Activated naive CD8-positive, alpha-beta T cell treated with anti-CD3 and anti-CD28 coated beads, Interleukin-2, amount 10 ng/mL, durations not matched to agents 7 days and 5 days (primary cell): ENCODE data around the gene ZCWPW2. TPM values are rescaled to one million over a fixed set of nuclear protein-coding genes. Genes with fewer than 3 reads are reported as not detected.

Experiments used
- ATAC-seq: fragments of 150-1000 bp; cut with Tn5 transposase; one replicate; pipeline ENCODE4 v1.10.0; 2021; ENCODE audit warnings: low read depth, moderate library complexity
- POLR2A ChIA-PET: fragments of 350-600 bp; sonication (Branson Sonifier 250); formaldehyde crosslinking; loops from one replicate; lab custom pipeline; 2021; ENCODE audit warnings: antibody characterized with exemption; lab: Charles Lee
- DNase-seq: peaks from one replicate; pipeline ENCODE4 v3.0.0; 2021
- H3K27ac Mint-ChIP-seq: one replicate; pipeline ENCODE4 v1.8.0; 2022; ENCODE audit warnings: mild to moderate bottlenecking, mixed read lengths
- H3K27me3 Mint-ChIP-seq: one replicate; pipeline ENCODE4 v1.8.0; 2022; ENCODE audit warnings: mild to moderate bottlenecking, moderate library complexity, mixed read lengths
- H3K36me3 Mint-ChIP-seq: one replicate; pipeline ENCODE4 v1.8.0; 2021; ENCODE audit warnings: mild to moderate bottlenecking, mixed read lengths
- H3K4me1 Mint-ChIP-seq: one replicate; pipeline ENCODE4 v1.8.0; 2021; ENCODE audit warnings: mixed read lengths
- H3K4me3 Mint-ChIP-seq: one replicate; pipeline ENCODE4 v1.8.0; 2022; ENCODE audit warnings: mild to moderate bottlenecking, moderate library complexity, mixed read lengths
- H3K9me3 Mint-ChIP-seq: one replicate; pipeline ENCODE4 v1.8.0; 2021; ENCODE audit warnings: mixed read lengths
- total RNA-seq, 2 experiments: library from RNA; stranded (reverse); gene quantifications; one replicate each; pipeline ENCODE4 v1.2.3, GENCODE V29; 2021

Gene ZCWPW2
- total RNA-seq, 2 experiments from 2014 or later, result 0.25 to 0.79 TPM

DNA sequence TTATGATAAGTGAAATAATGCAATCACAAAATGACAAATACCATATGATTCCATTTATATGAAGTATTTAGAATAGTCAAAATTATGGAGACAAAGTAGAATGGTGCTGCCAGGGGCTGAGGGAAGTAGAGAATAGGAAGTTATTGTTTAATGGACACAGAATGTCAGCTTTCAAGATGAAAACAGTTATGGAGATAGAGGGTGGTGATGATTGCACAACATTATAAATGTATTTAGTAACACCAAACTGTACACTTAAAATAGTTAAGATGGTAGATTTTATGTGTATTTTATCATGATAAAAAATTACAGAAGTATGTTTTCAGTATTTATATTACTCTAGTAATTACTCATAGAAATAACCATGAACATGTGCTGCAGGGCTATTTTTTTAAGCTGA lies 100.9 kb downstream of the ZCWPW2 start:
- no peaks in the 10 kb centered on the region for H3K4me1 Mint-ChIP-seq
- POLR2A ChIA-PET, result no interaction called here
- DNase-seq, result no peak
- peaks cover 7% of the 10 kb centered on the region for H3K9me3 Mint-ChIP-seq
- H3K4me3 Mint-ChIP-seq, result no peak overlapping the region
- no peak overlapping the region for H3K27ac Mint-ChIP-seq
- H3K27me3 Mint-ChIP-seq, result no peaks in the 10 kb centered on the region
- no peak for ATAC-seq
- H3K36me3 Mint-ChIP-seq, result no peaks in the 10 kb centered on the region

DNA sequence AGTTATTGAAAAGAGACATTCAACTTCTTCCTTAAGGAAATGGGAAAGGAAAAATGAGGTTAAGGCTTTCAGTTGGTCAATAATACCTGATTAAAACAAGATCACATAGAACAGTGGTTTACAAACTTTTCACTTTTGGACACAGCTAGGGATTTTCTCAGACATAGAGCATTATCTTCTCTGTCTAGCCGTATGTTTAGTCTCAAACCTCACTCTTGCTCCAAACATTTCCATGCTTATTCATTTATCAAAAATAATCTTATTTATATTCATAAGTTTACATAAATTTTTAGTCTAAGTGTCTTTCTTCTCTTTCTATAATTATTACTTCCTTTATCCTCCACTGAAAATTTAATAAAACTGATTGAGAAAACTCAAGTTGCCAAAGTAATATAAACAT lies 114.3 kb downstream of the ZCWPW2 start:
- Mint-ChIP-seq H3K27ac (no peak overlapping the region), H3K36me3 (no peaks in the 10 kb centered on the region), H3K4me3 (no peak overlapping the region), H3K4me1 (no peaks in the 10 kb centered on the region), H3K9me3 (peaks cover 4% of the 10 kb centered on the region), H3K27me3 (no peaks in the 10 kb centered on the region)
- POLR2A ChIA-PET, result no interaction called here
- ATAC-seq (no peak), DNase-seq (no peak)

DNA sequence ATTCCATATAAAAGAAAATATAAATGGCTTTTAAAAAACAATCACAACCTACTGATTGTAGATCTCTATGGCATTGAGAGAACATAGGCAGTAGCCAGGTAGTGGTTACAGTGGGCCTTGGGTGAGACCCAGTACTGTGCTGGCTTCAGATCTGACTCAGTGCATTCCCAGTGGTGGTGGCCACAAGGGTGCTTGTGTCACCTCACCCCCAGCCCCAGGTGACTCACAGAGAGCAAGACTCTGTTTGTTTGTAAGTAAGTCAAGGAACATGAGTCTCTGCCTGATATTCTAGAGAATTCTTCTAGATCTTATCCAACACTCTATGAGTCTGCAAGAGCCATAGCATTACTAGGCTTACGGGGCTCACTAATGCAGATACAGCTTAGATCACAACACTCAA lies 118.9 kb downstream of the ZCWPW2 start:
- Mint-ChIP-seq H3K27ac (no peak overlapping the region), H3K36me3 (no peaks in the 10 kb centered on the region), H3K27me3 (no peaks in the 10 kb centered on the region), H3K4me3 (no peak overlapping the region), H3K9me3 (peaks cover 5% of the 10 kb centered on the region), H3K4me1 (no peaks in the 10 kb centered on the region)
- DNase-seq, result no peak
- POLR2A ChIA-PET, result no interaction called here
- no peak for ATAC-seq

DNA sequence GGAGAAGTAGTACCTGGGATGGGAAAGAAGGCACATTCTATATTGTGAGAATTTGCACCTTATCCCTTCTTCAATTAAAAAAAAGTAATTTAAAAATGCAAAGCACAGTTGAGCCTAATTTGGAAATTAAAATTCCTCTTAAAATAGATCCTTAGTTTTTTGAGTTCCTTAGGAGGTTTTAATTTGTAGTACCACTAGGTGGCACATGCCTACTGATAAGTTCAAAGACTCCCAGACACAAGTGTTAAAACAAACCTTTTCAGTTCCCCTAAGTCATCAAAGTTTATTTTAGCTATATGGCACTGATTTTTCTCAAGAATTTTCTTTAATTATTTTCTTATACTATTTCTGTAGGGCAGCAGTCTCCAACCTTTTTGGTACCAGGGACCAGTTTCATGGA lies 127.7 kb downstream of the ZCWPW2 start:
- Mint-ChIP-seq H3K36me3 (no peaks in the 10 kb centered on the region), H3K27ac (no peak overlapping the region), H3K9me3 (no peaks in the 10 kb centered on the region), H3K27me3 (no peaks in the 10 kb centered on the region), H3K4me1 (no peaks in the 10 kb centered on the region), H3K4me3 (no peak overlapping the region)
- POLR2A ChIA-PET, result no interaction called here
- no peak for ATAC-seq
- DNase-seq, result no peak

DNA sequence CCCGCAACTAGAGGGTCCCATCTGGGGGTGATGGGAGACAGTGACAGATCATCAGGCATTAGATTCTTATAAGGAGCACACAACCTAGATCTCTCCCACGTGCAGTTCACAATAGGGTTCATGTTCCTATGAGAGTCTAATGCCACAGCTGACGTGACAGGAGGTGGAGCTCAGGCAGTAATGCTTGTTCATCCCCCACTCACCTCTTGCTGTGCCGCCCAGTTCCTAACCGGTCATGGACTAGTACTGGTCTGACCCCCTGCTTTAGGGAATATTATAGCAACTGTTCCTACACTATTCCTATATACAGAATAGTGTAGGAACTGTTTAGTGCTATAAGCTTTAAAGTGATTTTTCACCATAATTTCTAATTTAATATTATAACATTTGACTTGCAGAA lies 128.2 kb downstream of the ZCWPW2 start:
- no peaks in the 10 kb centered on the region for H3K27me3 Mint-ChIP-seq
- no peaks in the 10 kb centered on the region for H3K4me1 Mint-ChIP-seq
- POLR2A ChIA-PET, result no interaction called here
- no peak for DNase-seq
- H3K27ac Mint-ChIP-seq, result no peak overlapping the region
- no peaks in the 10 kb centered on the region for H3K9me3 Mint-ChIP-seq
- ATAC-seq, result no peak
- H3K36me3 Mint-ChIP-seq, result no peaks in the 10 kb centered on the region
- no peak overlapping the region for H3K4me3 Mint-ChIP-seq

DNA sequence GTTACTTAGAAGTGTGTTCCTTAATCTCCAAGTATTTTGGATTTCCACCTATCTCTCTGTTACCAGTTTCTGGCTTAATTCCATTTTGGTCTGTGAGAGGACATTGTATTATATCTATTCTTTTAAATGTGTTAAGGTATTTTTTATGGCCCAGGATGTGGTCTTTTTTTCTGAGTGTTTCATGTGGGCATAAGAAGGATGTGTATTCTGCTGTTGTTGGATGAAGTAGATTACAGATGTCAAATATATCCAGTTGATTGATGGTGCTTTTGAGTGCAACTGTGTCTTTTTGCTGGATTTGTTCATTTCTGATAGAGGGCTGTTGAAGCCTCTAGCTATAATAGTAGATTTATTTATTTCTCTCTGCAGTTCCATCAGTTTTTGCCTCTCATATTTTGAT lies 136.6 kb downstream of the ZCWPW2 start:
- Mint-ChIP-seq H3K9me3 (peaks cover 10% of the 10 kb centered on the region), H3K4me3 (no peak overlapping the region), H3K27ac (no peak overlapping the region), H3K4me1 (peaks cover 6% of the 10 kb centered on the region), H3K36me3 (peaks cover 3% of the 10 kb centered on the region), H3K27me3 (no peaks in the 10 kb centered on the region)
- POLR2A ChIA-PET, result no interaction called here
- no peak for DNase-seq
- peak; percentile 42 for ATAC-seq

DNA sequence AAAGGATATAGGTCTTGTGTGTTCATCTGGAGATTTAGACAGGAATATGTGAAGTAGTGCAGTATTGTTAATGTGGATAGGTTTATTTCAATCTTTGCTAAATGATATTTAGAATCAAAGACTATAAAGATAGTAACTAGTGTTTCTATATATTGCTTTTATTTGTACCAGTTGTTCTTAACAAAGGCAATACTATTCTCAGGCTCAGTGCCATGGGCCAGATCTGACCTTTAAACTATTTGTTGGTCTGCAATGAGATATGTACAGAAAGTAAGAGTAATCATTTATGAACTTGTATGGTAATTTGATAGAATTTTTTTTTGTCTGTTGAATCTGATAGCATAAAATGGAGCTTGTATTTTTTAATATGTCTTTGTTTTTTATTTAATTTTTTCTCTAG lies 146.8 kb downstream of the ZCWPW2 start:
- DNase-seq (no peak), ATAC-seq (no peak)

DNA sequence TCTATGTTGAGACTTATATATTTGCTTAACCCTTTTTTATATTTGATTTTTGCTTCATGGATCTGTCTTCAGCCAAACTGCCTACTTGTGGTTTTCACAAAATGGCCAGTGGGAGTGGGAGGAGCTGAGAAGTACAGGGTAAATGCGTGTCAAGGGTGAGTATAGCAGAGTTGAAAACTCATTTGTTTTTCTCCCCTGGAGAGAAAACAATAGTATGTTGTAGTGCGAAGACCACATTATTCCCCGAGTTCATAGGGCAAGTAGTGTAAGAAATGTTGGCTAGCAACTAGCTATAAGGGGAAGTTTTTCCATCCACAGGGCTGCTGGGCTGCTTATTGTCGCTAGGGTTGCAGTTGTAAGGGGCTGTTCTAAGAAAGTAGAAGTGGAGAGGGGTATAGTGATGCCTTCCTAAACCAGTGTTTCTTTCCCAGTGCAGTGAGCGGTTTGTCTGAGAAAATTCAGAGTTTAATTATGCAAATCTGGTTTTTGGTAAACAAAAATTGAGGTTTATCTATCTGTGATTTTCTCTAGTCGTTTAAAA lies 153.9 kb downstream of the ZCWPW2 start:
- Mint-ChIP-seq H3K27ac (no peak overlapping the region), H3K36me3 (no peaks in the 10 kb centered on the region), H3K27me3 (no peaks in the 10 kb centered on the region), H3K4me3 (no peak overlapping the region), H3K4me1 (no peaks in the 10 kb centered on the region), H3K9me3 (no peaks in the 10 kb centered on the region)
- ATAC-seq (no peak), DNase-seq (no peak)
- POLR2A ChIA-PET, result no interaction called here

More for the DNA sequence above, 146.8 kb downstream of the ZCWPW2 start:
- Mint-ChIP-seq H3K27ac (no peak overlapping the region), H3K9me3 (peaks cover 2% of the 10 kb centered on the region), H3K36me3 (no peaks in the 10 kb centered on the region), H3K4me3 (no peak overlapping the region), H3K27me3 (no peaks in the 10 kb centered on the region), H3K4me1 (no peaks in the 10 kb centered on the region)
- POLR2A ChIA-PET, result no interaction called here

DNA sequence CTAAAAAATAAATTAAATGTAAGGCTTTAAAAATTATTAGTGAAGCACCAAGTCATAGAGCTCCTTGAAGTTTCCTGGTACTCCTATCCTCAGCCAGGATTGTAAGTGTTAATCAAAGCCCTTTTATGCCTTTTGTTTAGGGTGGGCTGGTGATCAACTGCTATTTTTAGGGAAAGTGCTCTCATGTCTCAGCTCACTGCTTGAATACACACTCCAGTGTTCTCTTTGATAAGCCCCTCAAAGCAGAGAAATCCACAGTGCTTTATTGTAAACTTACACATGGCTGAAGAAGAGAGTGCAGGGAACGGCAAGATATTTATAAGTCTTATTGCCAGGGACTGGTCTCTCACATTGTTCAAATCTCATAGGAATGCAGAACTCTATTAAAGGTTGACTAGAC lies 156.5 kb downstream of the ZCWPW2 start:
- H3K27me3 Mint-ChIP-seq, result no peaks in the 10 kb centered on the region
- ATAC-seq (no peak), DNase-seq (no peak)
- no peaks in the 10 kb centered on the region for H3K4me1 Mint-ChIP-seq
- no peak overlapping the region for H3K27ac Mint-ChIP-seq
- no peak overlapping the region for H3K4me3 Mint-ChIP-seq
- no peaks in the 10 kb centered on the region for H3K36me3 Mint-ChIP-seq
- POLR2A ChIA-PET, result no interaction called here
- H3K9me3 Mint-ChIP-seq, result no peaks in the 10 kb centered on the region

DNA sequence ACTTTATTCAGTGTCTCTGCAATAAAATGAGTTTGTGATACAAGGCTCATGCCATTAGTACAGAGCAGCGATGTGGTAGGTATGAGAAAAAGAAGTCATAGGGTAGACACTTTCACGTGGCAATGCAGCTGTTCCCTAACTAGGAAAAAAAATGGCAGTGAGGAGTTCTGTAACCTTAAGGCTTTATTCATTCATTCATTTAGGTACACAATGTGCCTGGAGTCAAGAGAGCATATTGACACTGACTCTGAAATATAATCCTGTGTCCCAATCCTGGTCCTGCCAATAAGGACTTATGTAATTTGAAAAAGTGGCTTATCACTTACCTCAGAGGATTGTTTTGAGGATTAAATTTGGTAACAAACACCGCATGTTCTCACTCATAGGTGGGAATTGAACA lies 173.1 kb downstream of the ZCWPW2 start:
- Mint-ChIP-seq H3K36me3 (no peaks in the 10 kb centered on the region), H3K9me3 (peaks cover 1% of the 10 kb centered on the region), H3K27me3 (no peaks in the 10 kb centered on the region), H3K4me1 (no peaks in the 10 kb centered on the region), H3K27ac (no peak overlapping the region), H3K4me3 (no peak overlapping the region)
- no peak for ATAC-seq
- POLR2A ChIA-PET, result no interaction called here
- no peak for DNase-seq

DNA sequence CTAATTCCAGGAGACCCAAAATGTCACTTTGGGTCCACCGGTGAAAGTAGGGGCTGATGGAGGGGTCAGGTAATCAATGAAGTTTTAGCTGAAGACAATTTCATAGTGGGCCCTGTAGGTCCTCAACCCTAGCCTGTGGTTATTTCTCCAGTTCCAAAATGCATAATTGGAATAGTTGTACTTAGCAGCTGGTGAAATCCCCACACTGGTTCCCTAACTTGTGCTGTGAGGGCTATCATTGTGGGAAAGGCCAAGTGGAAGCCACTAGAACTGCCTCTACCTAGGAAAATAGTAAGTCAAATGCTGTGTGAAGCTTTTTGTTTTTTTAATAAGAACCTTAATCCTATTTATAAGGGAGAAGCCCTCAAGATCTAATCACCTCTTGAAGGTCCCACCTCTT lies 193.8 kb downstream of the ZCWPW2 start:
- H3K27me3 Mint-ChIP-seq, result no peaks in the 10 kb centered on the region
- no peaks in the 10 kb centered on the region for H3K4me1 Mint-ChIP-seq
- H3K9me3 Mint-ChIP-seq, result peaks cover 10% of the 10 kb centered on the region
- POLR2A ChIA-PET, result no interaction called here
- ATAC-seq (no peak), DNase-seq (no peak)
- H3K27ac Mint-ChIP-seq, result no peak overlapping the region
- H3K36me3 Mint-ChIP-seq, result no peaks in the 10 kb centered on the region
- H3K4me3 Mint-ChIP-seq, result no peak overlapping the region

DNA sequence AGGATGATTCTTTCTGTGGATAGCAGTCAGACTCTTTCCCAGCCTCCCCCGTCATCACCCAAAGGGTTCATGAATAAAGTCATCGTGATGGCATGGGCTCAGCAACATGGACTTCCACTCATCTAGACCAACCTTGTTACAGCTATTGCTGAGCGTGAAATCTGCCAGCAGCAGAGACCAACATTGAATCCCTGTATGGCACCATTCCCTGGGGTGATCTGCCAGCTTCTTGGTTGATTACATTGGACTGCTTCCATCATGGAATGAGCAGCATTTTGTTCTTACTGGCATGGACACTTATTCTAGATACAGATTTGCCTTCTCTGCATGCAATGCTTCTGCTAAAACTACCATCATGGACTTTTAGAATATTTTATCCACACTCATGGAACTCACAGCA lies 195.7 kb downstream of the ZCWPW2 start:
- POLR2A ChIA-PET, result no interaction called here
- no peak overlapping the region for H3K4me3 Mint-ChIP-seq
- DNase-seq (no peak), ATAC-seq (no peak)
- no peaks in the 10 kb centered on the region for H3K36me3 Mint-ChIP-seq
- peaks cover 10% of the 10 kb centered on the region for H3K9me3 Mint-ChIP-seq
- no peaks in the 10 kb centered on the region for H3K27me3 Mint-ChIP-seq
- H3K4me1 Mint-ChIP-seq, result no peaks in the 10 kb centered on the region
- H3K27ac Mint-ChIP-seq, result no peak overlapping the region

DNA sequence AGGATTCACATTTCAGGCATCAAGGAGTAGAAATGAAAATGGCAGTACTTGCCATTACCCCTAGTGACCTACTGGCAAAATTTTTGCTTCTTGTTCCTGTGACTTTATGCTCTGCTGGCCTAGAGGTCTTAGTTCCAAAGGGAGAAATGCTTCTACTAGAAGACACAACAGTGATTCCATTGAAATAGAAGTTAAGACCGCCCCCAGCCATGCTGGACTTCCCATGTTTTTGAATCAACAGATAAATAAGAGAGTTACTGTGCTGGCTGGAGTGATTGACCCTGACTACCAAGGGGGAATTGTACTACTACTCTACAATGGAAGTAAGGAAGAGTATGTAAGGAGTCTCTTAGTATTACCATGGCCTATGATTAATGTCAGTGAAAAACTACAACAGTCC lies 196.3 kb downstream of the ZCWPW2 start:
- ATAC-seq, result no peak
- Mint-ChIP-seq H3K27ac (no peak overlapping the region), H3K4me1 (no peaks in the 10 kb centered on the region), H3K4me3 (no peak overlapping the region), H3K36me3 (no peaks in the 10 kb centered on the region), H3K9me3 (peaks cover 10% of the 10 kb centered on the region), H3K27me3 (no peaks in the 10 kb centered on the region)
- DNase-seq, result no peak
- POLR2A ChIA-PET, result no interaction called here

DNA sequence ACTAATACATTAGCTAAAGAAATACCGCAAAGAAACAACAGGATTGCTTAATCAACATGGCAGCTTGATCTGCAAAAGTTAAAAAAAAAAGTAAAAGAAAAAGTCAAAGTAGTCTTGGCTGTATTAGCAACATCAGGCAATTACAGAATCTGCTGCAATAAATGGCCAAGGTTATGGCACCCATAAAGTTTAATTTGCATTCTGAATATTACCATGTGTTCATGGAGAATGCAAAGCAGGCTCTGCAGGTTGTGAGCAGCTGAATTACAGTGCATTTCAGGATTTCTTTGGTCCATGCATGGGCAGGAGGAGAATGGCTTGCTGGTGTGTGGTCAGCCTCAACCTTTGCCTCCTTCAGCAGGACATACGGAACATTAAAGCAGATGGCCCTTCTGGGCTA lies 199.2 kb downstream of the ZCWPW2 start:
- Mint-ChIP-seq H3K4me3 (no peak overlapping the region), H3K9me3 (peaks cover 7% of the 10 kb centered on the region), H3K4me1 (no peaks in the 10 kb centered on the region), H3K27ac (no peak overlapping the region), H3K36me3 (no peaks in the 10 kb centered on the region), H3K27me3 (no peaks in the 10 kb centered on the region)
- ATAC-seq (no peak), DNase-seq (no peak)
- POLR2A ChIA-PET, result no interaction called here

DNA sequence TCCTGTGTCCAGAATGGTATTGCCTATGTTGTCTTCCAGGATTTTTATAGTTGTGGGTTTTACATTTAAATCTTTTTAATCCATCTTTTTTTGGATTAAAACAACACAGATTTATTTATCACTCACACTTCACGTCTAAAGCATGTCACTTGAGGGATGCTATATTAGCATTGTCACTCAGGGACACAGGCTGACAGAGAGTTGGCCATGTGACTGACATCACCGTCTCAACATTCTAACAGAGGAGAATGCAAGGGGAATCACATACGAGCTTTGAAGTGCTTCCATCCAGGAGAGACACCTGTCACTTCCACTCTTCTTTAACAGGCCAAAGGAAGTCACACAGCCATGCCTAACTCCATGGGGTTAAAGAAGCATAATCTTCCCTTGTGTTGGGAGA lies 204.7 kb downstream of the ZCWPW2 start:
- Mint-ChIP-seq H3K27me3 (no peaks in the 10 kb centered on the region), H3K4me3 (no peak overlapping the region), H3K9me3 (peaks cover 3% of the 10 kb centered on the region), H3K36me3 (no peaks in the 10 kb centered on the region), H3K4me1 (no peaks in the 10 kb centered on the region), H3K27ac (no peak overlapping the region)
- DNase-seq, result no peak
- no peak for ATAC-seq
- POLR2A ChIA-PET, result no interaction called here
